Testis (tissue), 2 donors: ENCODE measurements around the gene LTBP1.

ENCODE experiments used
- POLR2A ChIP-seq: fragments of 450-650 bp; IDR thresholded peaks from one replicate; pipeline ENCODE4 v1.6.1; 2017; ENCODE audit warnings: antibody characterized with exemption, mild to moderate bottlenecking, moderate library complexity
- TF ChIP-seq, protein P1 (sequence below), 3 experiments: fragments of 450-650 bp in 2 of 3; fragments of 200-600 bp in 1 of 3; sonication (generic) in 1 of 3; IDR thresholded peaks; one replicate each; pipeline ENCODE4 v1.5.1; 2016 to 2019; ENCODE audit warnings: antibody characterized with exemption in 3 of 3, mild to moderate bottlenecking in 2 of 3, moderate library complexity in 1 of 3

DNA sequence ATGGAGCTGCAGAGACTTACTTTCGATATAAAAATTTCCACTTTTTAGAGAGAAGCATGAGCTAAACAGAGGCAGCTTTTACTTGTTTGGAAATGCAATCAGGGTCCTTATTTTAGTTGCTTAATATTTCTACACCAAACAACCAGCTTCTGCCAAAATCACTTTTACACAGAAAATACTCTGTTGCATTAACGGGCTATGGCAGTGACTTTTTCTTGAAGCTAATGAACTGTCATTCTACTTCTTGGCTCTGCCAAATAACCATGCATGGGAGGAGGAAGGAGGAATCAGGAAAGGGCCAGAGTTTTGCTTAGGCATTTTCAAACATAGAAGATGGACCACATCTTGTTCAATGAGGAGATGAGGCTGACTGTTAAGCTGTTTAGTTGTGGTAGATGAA, 23.6 kb upstream of the LTBP1 start:
- TF ChIP-seq, protein P1, sequence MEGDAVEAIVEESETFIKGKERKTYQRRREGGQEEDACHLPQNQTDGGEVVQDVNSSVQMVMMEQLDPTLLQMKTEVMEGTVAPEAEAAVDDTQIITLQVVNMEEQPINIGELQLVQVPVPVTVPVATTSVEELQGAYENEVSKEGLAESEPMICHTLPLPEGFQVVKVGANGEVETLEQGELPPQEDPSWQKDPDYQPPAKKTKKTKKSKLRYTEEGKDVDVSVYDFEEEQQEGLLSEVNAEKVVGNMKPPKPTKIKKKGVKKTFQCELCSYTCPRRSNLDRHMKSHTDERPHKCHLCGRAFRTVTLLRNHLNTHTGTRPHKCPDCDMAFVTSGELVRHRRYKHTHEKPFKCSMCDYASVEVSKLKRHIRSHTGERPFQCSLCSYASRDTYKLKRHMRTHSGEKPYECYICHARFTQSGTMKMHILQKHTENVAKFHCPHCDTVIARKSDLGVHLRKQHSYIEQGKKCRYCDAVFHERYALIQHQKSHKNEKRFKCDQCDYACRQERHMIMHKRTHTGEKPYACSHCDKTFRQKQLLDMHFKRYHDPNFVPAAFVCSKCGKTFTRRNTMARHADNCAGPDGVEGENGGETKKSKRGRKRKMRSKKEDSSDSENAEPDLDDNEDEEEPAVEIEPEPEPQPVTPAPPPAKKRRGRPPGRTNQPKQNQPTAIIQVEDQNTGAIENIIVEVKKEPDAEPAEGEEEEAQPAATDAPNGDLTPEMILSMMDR (IDR thresholded peaks at IDR 0.05) = no peak
- TF ChIP-seq POLR2A = no peak
